ENCODE results near the gene FBXL4. TPM values are rescaled to one million over a fixed set of nuclear protein-coding genes. Genes with fewer than 3 reads are reported as not detected.

Gene FBXL4
- total RNA-seq, 6 experiments from 2014 or later = 7.2 to 13.2 (median 11.3) TPM

DNA sequence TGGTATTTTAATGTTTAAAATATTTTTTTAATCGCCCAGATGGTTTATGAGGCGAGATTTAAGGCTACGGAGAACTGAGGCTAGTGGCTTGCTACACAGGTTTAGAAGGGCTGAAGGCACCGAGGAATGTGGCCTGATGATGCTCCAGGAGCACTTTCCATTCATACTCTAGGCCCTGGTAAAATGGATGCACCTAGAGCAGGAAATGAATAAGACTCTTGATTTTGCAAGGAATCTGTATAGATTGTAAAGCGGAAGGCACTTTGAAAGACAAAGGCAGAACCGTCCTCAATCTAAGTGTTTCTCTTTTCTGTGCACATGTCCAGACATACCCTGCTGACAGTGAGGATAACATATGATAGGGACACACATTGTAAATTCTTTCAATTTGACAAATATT lies 83.2 kb downstream of the FBXL4 start:
- no peak overlapping the region for H3K4me3 ChIP-seq
- no peak for ATAC-seq
- 95% methylated on average over 6 of the region's 6 CpGs for WGBS (ENCODE audit: insufficient coverage, low coverage, low lambda C conversion rate, missing lambda C conversion rate)

DNA sequence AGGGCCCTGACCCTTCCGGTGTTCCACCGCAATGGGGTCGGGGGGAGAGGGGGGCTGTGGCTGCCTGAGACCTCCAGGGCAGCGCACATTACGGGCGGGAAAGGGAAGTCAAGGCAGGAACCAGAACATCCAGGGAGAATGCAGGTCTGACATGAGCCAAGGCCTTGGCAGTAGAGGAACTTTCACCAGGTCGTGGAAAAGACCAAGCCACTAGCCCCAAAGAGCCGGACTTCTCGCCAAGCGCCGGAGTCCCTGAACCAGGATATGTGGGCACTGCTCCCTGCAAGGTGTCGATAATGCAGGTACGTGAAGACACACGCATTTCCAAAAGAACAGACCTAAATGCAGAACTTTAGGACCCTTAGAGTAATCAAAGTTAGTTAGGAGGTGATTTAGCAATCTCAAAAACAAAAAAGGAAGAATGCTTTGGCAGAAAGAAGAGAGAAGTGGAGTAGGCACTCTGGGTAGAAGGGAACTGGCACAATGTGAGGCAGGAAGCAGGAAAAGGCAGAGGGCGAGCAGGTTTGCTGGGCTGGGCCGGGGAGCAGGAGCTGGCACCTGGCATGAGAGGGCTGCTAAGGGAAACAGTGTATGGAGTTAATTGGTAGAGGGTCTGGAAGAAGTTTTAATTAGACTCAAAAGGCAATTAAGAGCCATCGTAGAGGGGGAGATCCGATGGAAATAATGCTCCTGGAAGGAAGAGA lies 99.1 kb downstream of the FBXL4 start:
- H3K9me3 ChIP-seq = no peaks in the 10 kb centered on the region
- DNase-seq (no peak), ATAC-seq (no peak)
- 55% methylated on average over 18 of the region's 18 CpGs for WGBS (ENCODE audit: insufficient coverage, low coverage, low lambda C conversion rate, missing lambda C conversion rate)
- no peak overlapping the region for H3K4me3 ChIP-seq
- intact Hi-C loops (cut with DNase I) = no loop called here
- no peaks in the 10 kb centered on the region for H3K36me3 ChIP-seq
- TF ChIP-seq POLR2A (IDR thresholded peaks at IDR 0.05) = no peak
- H3K4me1 ChIP-seq = peaks cover 0 to 22% (median 6%) of the 10 kb centered on the region in 4 donors
- no peak overlapping the region for H3K27ac ChIP-seq
- peaks cover 0 to 15% of the 10 kb centered on the region in 2 donors for H3K27me3 ChIP-seq

More for the DNA sequence above, 83.2 kb downstream of the FBXL4 start:
- Histone ChIP-seq H3K36me3 (no peaks in the 10 kb centered on the region), H3K27me3 (no peaks in the 10 kb centered on the region), H3K27ac (no peak overlapping the region), H3K9me3 (no peaks in the 10 kb centered on the region), H3K4me1 (no peaks in the 10 kb centered on the region)
- intact Hi-C loops (cut with DNase I) = no loop called here
- no peak for DNase-seq
- TF ChIP-seq, protein P1, sequence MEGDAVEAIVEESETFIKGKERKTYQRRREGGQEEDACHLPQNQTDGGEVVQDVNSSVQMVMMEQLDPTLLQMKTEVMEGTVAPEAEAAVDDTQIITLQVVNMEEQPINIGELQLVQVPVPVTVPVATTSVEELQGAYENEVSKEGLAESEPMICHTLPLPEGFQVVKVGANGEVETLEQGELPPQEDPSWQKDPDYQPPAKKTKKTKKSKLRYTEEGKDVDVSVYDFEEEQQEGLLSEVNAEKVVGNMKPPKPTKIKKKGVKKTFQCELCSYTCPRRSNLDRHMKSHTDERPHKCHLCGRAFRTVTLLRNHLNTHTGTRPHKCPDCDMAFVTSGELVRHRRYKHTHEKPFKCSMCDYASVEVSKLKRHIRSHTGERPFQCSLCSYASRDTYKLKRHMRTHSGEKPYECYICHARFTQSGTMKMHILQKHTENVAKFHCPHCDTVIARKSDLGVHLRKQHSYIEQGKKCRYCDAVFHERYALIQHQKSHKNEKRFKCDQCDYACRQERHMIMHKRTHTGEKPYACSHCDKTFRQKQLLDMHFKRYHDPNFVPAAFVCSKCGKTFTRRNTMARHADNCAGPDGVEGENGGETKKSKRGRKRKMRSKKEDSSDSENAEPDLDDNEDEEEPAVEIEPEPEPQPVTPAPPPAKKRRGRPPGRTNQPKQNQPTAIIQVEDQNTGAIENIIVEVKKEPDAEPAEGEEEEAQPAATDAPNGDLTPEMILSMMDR (IDR thresholded peaks at IDR 0.05) = no peak
- no peak for TF ChIP-seq POLR2A (IDR thresholded peaks at IDR 0.05)

DNA sequence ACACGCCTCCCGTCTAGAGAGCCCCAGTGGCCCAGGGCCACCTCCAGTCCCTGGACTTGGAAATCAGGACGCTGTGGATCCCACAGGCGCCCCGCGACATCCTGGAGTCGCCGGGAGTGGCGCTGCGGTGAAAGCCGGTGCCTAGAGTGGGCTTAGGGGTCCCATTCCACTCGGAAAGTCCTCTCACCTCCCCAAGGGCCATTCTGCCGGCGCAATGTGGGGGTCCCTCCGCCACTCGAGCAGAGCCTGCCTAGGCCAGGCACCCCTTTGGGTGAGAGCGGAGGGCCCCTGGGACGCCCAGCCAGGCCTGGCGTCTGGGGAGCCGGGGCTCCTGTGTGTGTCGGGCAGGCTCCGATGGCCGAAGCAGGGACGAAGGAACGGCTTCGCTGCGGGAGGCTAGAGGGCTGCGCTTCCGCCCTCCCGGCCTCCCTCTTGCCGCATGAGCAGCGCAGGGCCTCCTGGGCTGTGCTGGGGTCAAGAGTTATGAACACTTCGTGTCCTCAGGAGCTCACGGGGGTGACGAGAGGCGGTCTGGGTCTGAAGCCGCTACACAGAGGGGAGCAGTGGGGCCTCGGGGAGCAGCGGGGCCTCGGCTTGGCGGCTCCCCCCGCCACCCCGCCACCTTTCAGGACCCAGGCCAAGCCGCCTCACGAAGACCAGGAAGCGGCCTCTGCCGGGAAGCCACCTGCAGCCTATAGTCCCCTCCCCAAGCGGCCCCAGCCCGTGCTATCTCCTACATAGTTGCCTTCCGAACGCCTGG lies 99.8 kb downstream of the FBXL4 start:
- ATAC-seq (peak; percentile 27 to 53 (median 36)), DNase-seq (peak in 1 of 3 donors; percentile 50)
- no peak for TF ChIP-seq POLR2A (IDR thresholded peaks at IDR 0.05)
- TF ChIP-seq, protein P1 (IDR thresholded peaks at IDR 0.05) = no peak
- H3K27ac ChIP-seq = no peak overlapping the region
- H3K4me3 ChIP-seq = no peak overlapping the region
- peaks cover 0 to 22% (median 6%) of the 10 kb centered on the region in 4 donors for H3K4me1 ChIP-seq
- intact Hi-C loops (cut with DNase I) = no loop called here
- H3K27me3 ChIP-seq = peaks cover 0 to 20% of the 10 kb centered on the region in 2 donors
- 14% methylated on average over 14 of the region's 51 CpGs for WGBS (ENCODE audit: insufficient coverage, low coverage, low lambda C conversion rate, missing lambda C conversion rate)
- no peaks in the 10 kb centered on the region for H3K9me3 ChIP-seq
- no peaks in the 10 kb centered on the region for H3K36me3 ChIP-seq

DNA sequence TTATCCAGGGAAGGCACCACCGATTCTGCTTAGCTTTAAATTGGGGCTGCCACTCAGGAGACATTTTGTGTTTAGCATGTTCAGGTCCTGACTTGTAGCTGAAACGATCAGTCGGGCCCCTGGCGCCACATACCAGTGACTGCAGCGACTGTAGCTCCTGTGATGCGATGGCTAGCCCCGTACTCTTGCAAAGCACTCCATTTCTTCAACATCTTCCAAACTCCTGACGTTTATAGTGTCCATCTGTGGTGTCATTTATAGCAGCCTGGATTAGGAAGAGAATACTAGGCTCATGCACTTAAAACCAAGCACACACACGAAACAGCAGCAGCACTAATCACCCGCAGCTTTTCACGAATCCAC lies 100.3 kb downstream of the FBXL4 start:
- TF ChIP-seq, protein P1 (IDR thresholded peaks at IDR 0.05) = no peak
- no peak for TF ChIP-seq POLR2A (IDR thresholded peaks at IDR 0.05)
- Histone ChIP-seq H3K4me1 (peaks cover 0 to 22% (median 6%) of the 10 kb centered on the region in 4 donors), H3K27ac (no peak overlapping the region), H3K4me3 (no peak overlapping the region), H3K27me3 (peaks cover 0 to 25% of the 10 kb centered on the region in 2 donors), H3K36me3 (no peaks in the 10 kb centered on the region), H3K9me3 (no peaks in the 10 kb centered on the region)
- ATAC-seq (no peak), DNase-seq (no peak)
- intact Hi-C loops (cut with DNase I) = no loop called here
- 29% methylated on average over 9 of the region's 11 CpGs for WGBS (ENCODE audit: insufficient coverage, low coverage, low lambda C conversion rate, missing lambda C conversion rate)

DNA sequence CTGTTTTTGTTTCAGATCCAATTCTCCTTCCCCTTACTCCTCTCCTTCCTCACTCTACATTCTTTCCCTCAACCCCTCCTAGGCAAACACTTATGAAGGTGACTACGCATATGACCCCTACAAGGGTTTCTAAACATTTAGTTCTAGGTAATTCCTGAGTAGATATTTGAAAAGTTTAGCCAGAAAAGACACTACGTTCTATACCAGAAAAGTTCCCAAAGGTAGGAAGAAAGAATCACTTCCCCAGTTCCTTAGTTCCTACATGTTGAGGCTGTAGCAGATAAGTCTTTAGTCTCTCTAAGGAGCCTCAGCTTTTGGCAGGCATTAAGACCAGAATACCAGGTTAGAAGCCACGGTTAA lies 101.7 kb downstream of the FBXL4 start:
- no peaks in the 10 kb centered on the region for H3K36me3 ChIP-seq
- 38% methylated on average over 3 of the region's 3 CpGs for WGBS (ENCODE audit: insufficient coverage, low coverage, low lambda C conversion rate, missing lambda C conversion rate)
- no peak overlapping the region for H3K27ac ChIP-seq
- intact Hi-C loops (cut with DNase I) = no loop called here
- H3K9me3 ChIP-seq = no peaks in the 10 kb centered on the region
- TF ChIP-seq POLR2A (IDR thresholded peaks at IDR 0.05) = no peak
- TF ChIP-seq, protein P1 (IDR thresholded peaks at IDR 0.05) = no peak
- ATAC-seq (no peak), DNase-seq (no peak)
- no peak overlapping the region for H3K4me3 ChIP-seq
- H3K4me1 ChIP-seq = peaks cover 0 to 22% (median 6%) of the 10 kb centered on the region in 4 donors
- peaks cover 0 to 28% of the 10 kb centered on the region in 2 donors for H3K27me3 ChIP-seq
